HCT116 (cell line): ENCODE results near the gene LSM2. TPM values are rescaled to one million over a fixed set of nuclear protein-coding genes. Genes with fewer than 3 reads are reported as not detected.
A peak's percentile ranks its signal among the peaks of the same experiment; 100 is the strongest.

Source experiments
- ATAC-seq: fragments of 200-7000 bp; cut with Tn5 transposase; 2 replicates; pipeline ENCODE4 v1.9.1; 2020; ENCODE audit warnings: mild to moderate bottlenecking, moderate library complexity
- BruUV-seq: library from RNA; stranded (reverse); fragments of 400-500 nt; replicated peaks from 2 replicates; lab custom pipeline; 2021; lab: Mats Ljungman, UMichigan
- CTCF ChIA-PET: fragments of 300-600 bp; sonication (Branson Sonifier 250); formaldehyde crosslinking; loops from one replicate; lab custom pipeline; 2021; ENCODE audit warnings: antibody characterized with exemption; lab: Charles Lee
- POLR2A ChIA-PET: fragments of 300-600, 350-600 bp; sonication (Branson Sonifier 250); formaldehyde crosslinking; loops from one replicate; lab custom pipeline; 2021; ENCODE audit warnings: antibody characterized with exemption; lab: Charles Lee
- RAD21 ChIA-PET, 2 experiments: fragments of 300-600 bp; sonication (Branson Sonifier 250); formaldehyde crosslinking; loops; one replicate each; lab custom pipeline; 2023; ENCODE audit warnings: low total read pairs in 2 of 2; ENCODE audit not compliant: uncharacterized antibody in 2 of 2, unreplicated experiment in 2 of 2, low non-redundant PET in 1 of 2; lab: Charles Lee
- DNase-seq: peaks from one replicate; pipeline ENCODE4 v3.0.0-alpha.2; 2010; ENCODE audit warnings: low read depth, low spot score
- H2AFZ ChIP-seq: fragments of 200-600 bp; shearing (Covaris generic), sonication (generic); 2 replicates; pipeline ENCODE4 v1.6.1; 2017; ENCODE audit warnings: low read depth, mixed run types, mixed read lengths, antibody characterized with exemption, low read length; ENCODE audit not compliant: poor library complexity, severe bottlenecking
- H3K27ac ChIP-seq: 2 replicates; pipeline ENCODE4 v1.5.1; 2012; ENCODE audit warnings: low read depth, low read length
- H3K27me3 ChIP-seq: fragments of 200-600 bp; sonication (generic); 2 replicates; pipeline ENCODE4 v1.6.1; 2016; ENCODE audit warnings: mixed run types, low read length, mixed read lengths; ENCODE audit not compliant: insufficient read depth
- H3K36me3 ChIP-seq, 2 experiments: fragments of 200-500 bp in 1 of 2; fragments of 200-600 bp in 1 of 2; sonication (Bioruptor generic) in 1 of 2; sonication (generic) in 1 of 2; 2 replicates each; pipeline versions ENCODE4 v1.5.1 to v1.6.1; 2014 to 2016; ENCODE audit warnings: low read length in 2 of 2, inconsistent platforms in 1 of 2, mixed read lengths in 1 of 2, mixed run types in 1 of 2; ENCODE audit not compliant: insufficient read depth in 2 of 2, control insufficient read depth in 1 of 2
- H3K4me1 ChIP-seq, 2 experiments: fragments of 200-600 bp in 1 of 2; sonication (generic) in 1 of 2; 2 replicates each; pipeline versions ENCODE4 v1.5.1 to v1.6.1; 2012 to 2017; ENCODE audit warnings: low read length in 2 of 2, inconsistent platforms in 1 of 2, mild to moderate bottlenecking in 1 of 2, mixed read lengths in 1 of 2, mixed run types in 1 of 2, moderate library complexity in 1 of 2; ENCODE audit not compliant: insufficient read depth in 2 of 2, control insufficient read depth in 1 of 2
- H3K4me2 ChIP-seq: fragments of 200-600 bp; sonication (generic); 2 replicates; pipeline ENCODE4 v1.6.1; 2017; ENCODE audit warnings: mixed run types, low read length, mixed read lengths
- H3K4me3 ChIP-seq, 2 experiments: fragments of 200-600 bp in 1 of 2; sonication (generic) in 1 of 2; replicated peaks in 1 of 2; 2 replicates each; pipeline ENCODE4 v1.5.1; 2011 to 2016; ENCODE audit warnings: low read length in 2 of 2, control low read depth in 1 of 2, low read depth in 1 of 2, mild to moderate bottlenecking in 1 of 2, mixed read lengths in 1 of 2, mixed run types in 1 of 2
- H3K79me2 ChIP-seq: fragments of 200-600 bp; sonication (generic); 2 replicates; pipeline ENCODE4 v1.6.1; 2017; ENCODE audit warnings: mild to moderate bottlenecking, mixed run types, low read length, moderate library complexity, mixed read lengths; ENCODE audit not compliant: insufficient read depth
- H3K9ac ChIP-seq: fragments of 200-600 bp; sonication (generic); 2 replicates; pipeline ENCODE4 v1.6.1; 2016; ENCODE audit warnings: low read length, mixed read lengths
- H3K9me2 ChIP-seq: fragments of 200-600 bp; sonication (generic), shearing (Covaris generic); 2 replicates; pipeline ENCODE4 v1.6.1; 2017; ENCODE audit warnings: mixed run types, mild to moderate bottlenecking, moderate library complexity; ENCODE audit not compliant: insufficient read depth
- H3K9me3 ChIP-seq, 2 experiments: fragments of 200-500 bp in 1 of 2; fragments of 200-600 bp in 1 of 2; sonication (Bioruptor generic) in 1 of 2; sonication (generic) in 1 of 2; 2 replicates each; pipeline ENCODE4 v1.6.1; 2014 to 2017; ENCODE audit warnings: low read length in 2 of 2, mixed read lengths in 2 of 2, inconsistent platforms in 1 of 2, low read depth in 1 of 2, mild to moderate bottlenecking in 1 of 2, mixed run types in 1 of 2, moderate library complexity in 1 of 2; ENCODE audit not compliant: control insufficient read depth in 1 of 2, insufficient read depth in 1 of 2
- H4K20me1 ChIP-seq: fragments of 200-600 bp; sonication (generic), shearing (Covaris generic); 2 replicates; pipeline ENCODE4 v1.6.1; 2017; ENCODE audit warnings: mixed run types, mild to moderate bottlenecking, moderate library complexity; ENCODE audit not compliant: insufficient read depth
- ATF3 ChIP-seq: IDR thresholded peaks from 2 replicates; pipeline ENCODE4 v1.6.1; 2012
- EGR1 ChIP-seq: IDR thresholded peaks from 2 replicates; pipeline ENCODE4 v1.6.1; 2012; ENCODE audit warnings: low read depth
- FOSL1 ChIP-seq: IDR thresholded peaks from 2 replicates; pipeline ENCODE4 v1.6.1; 2012; ENCODE audit warnings: low read depth
- JUND ChIP-seq: IDR thresholded peaks from 2 replicates; pipeline ENCODE4 v1.6.1; 2012
- POLR2A ChIP-seq: IDR thresholded peaks from 2 replicates; pipeline ENCODE4 v1.7.0; 2011; ENCODE audit warnings: borderline replicate concordance; ENCODE audit not compliant: insufficient read depth, insufficient read length; ENCODE audit errors: extremely low read depth
- POLR2AphosphoS5 ChIP-seq: IDR thresholded peaks from 2 replicates; pipeline ENCODE4 v1.6.1; 2011; ENCODE audit warnings: mild to moderate bottlenecking, low read depth, low read length, moderate library complexity
- REST ChIP-seq: IDR thresholded peaks from 2 replicates; pipeline ENCODE4 v1.6.1; 2012; ENCODE audit warnings: low read depth
- SP1 ChIP-seq: IDR thresholded peaks from 2 replicates; pipeline ENCODE4 v1.6.1; 2012; ENCODE audit warnings: low read depth
- YY1 ChIP-seq: IDR thresholded peaks from 2 replicates; pipeline ENCODE4 v1.6.1; 2011; ENCODE audit warnings: low read length, low read depth, moderate library complexity, mild to moderate bottlenecking; ENCODE audit not compliant: insufficient replicate concordance; ENCODE audit errors: extremely low read depth
- intact Hi-C: fragments of 100-400 bp; cut with micrococcal nuclease; formaldehyde crosslinking; loops from 2 replicates; pipeline ENCODE4 v1.10.0; 2022
- total RNA-seq: library from RNA; stranded (reverse); gene quantifications from one replicate; pipeline ENCODE4 v1.2.1, GENCODE V29; 2021; ENCODE audit not compliant: unreplicated experiment
- TF ChIP-seq, protein P1 (sequence below), 3 experiments: fragments of 200-600 bp in 1 of 3; sonication (generic) in 1 of 3; IDR thresholded peaks in 2 of 3; conservative IDR thresholded peaks in 1 of 3; 2 replicates each; pipeline ENCODE4 v1.5.1; 2012 to 2017; ENCODE audit warnings: low read depth in 2 of 3, low read length in 2 of 3, antibody characterized with exemption in 1 of 3, borderline replicate concordance in 1 of 3, control low read depth in 1 of 3, mild to moderate bottlenecking in 1 of 3, mixed read lengths in 1 of 3, mixed run types in 1 of 3, moderate library complexity in 1 of 3; ENCODE audit not compliant: insufficient read depth in 1 of 3

The LSM2 gene
- total RNA-seq, 1 experiment from 2014 or later = 89.7 TPM

DNA sequence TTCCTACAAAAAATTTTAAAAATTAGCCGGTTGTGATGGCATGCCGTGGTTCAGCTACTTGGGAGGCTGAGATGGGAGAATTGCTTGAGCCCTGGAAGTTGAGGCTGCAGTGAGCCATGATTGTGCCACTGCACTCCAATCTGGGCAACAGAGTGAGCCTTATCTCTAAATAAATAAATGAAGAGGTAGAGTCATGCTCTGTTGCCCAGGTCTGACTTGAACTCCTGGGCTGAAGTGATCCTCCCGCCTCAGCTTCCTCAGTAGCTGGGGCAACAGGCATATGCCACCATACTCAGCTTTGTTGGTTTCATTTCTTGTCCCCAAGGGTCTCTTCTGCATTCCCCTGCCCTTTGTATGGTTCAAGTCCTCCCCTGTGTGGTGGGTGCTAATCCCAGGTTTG is 37.7 kb upstream of the LSM2 start:
- H4K20me1 ChIP-seq = peaks cover 7% of the 10 kb centered on the region; the same call in 1 of the 2 replicates
- peaks cover 0 to 14% of the 10 kb centered on the region in 2 experiments; a peak in 2 of 4 replicates for H3K4me1 ChIP-seq
- DNase-seq = no peak
- no peak overlapping the region for H3K9ac ChIP-seq
- no peaks in the 10 kb centered on the region for H3K9me2 ChIP-seq
- POLR2A ChIA-PET = interaction anchor here (1.5 to 3.1 kb wide), 3 partner anchors 8 to 18 kb away, joined by 5 to 13 read pairs (median 10); partner anchors contain the start of genes HSPA1B and NEU1
- H2AFZ ChIP-seq = no peak overlapping the region
- H3K4me3 ChIP-seq = no peak overlapping the region
- peaks cover 3 to 9% of the 10 kb centered on the region in 2 experiments; a peak in 3 of 4 replicates for H3K36me3 ChIP-seq
- TF ChIP-seq, protein P1, sequence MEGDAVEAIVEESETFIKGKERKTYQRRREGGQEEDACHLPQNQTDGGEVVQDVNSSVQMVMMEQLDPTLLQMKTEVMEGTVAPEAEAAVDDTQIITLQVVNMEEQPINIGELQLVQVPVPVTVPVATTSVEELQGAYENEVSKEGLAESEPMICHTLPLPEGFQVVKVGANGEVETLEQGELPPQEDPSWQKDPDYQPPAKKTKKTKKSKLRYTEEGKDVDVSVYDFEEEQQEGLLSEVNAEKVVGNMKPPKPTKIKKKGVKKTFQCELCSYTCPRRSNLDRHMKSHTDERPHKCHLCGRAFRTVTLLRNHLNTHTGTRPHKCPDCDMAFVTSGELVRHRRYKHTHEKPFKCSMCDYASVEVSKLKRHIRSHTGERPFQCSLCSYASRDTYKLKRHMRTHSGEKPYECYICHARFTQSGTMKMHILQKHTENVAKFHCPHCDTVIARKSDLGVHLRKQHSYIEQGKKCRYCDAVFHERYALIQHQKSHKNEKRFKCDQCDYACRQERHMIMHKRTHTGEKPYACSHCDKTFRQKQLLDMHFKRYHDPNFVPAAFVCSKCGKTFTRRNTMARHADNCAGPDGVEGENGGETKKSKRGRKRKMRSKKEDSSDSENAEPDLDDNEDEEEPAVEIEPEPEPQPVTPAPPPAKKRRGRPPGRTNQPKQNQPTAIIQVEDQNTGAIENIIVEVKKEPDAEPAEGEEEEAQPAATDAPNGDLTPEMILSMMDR (IDR thresholded peaks at IDR 0.05 in 2 of 3, conservative IDR thresholded peaks at IDR 0.05 in 1 of 3; ENCODE audit: borderline replicate concordance in 1 of 3, insufficient read depth in 1 of 3, low read depth in 2 of 3, low read length in 2 of 3) = no peak
- TF ChIP-seq POLR2AphosphoS5 (peak; percentile 18; the same call in 1 of the 2 replicates), YY1 (no peak), POLR2A (no peak), EGR1 (no peak)
- TF ChIP-seq, all 23 proteins: peak for 1
- ATAC-seq = no peak
- Histone ChIP-seq H3K4me2 (no peak overlapping the region), H3K27ac (no peak overlapping the region), H3K27me3 (no peaks in the 10 kb centered on the region), H3K79me2 (peaks cover 2% of the 10 kb centered on the region; the same call in 1 of the 2 replicates), H3K9me3 (no peaks in the 10 kb centered on the region)
- intact Hi-C loops = no loop called here
- no TSS peak for BruUV-seq
- ChIA-PET CTCF (no interaction called here), RAD21 (no interaction called here)

- Histone ChIP-seq H3K27ac (peak overlapping the region; percentile 25; the same call in 1 of the 2 replicates), H3K4me1 (peaks cover 5 to 24% of the 10 kb centered on the region in 2 experiments; a peak in 3 of 4 replicates), H3K4me2 (no peak overlapping the region), H3K9ac (no peak overlapping the region), H3K9me3 (no peaks in the 10 kb centered on the region), H3K36me3 (peaks cover 21 to 33% of the 10 kb centered on the region in 2 experiments; a peak in 3 of 4 replicates), H4K20me1 (peaks cover 25% of the 10 kb centered on the region), H3K4me3 (no peak overlapping the region), H3K27me3 (no peaks in the 10 kb centered on the region), H2AFZ (no peak overlapping the region), H3K9me2 (no peaks in the 10 kb centered on the region), H3K79me2 (peaks cover 26% of the 10 kb centered on the region)
- BruUV-seq = no TSS peak
- ChIA-PET RAD21 (no interaction called here), CTCF (no interaction called here), POLR2A (interaction anchor here (0.8 to 2.9 kb wide), 2 partner anchors 14 to 103 kb away, joined by 3 to 11 read pairs; partner anchors contain the start of genes HSPA1B and MSH5)
- intact Hi-C loops = no loop called here
- DNase-seq (no peak), ATAC-seq (peak; percentile 4)
- TF ChIP-seq POLR2A (no peak), JUND (no peak), YY1 (no peak), ATF3 (no peak), SP1 (no peak), FOSL1 (no peak), REST (no peak)
- TF ChIP-seq, protein P1 (IDR thresholded peaks at IDR 0.05 in 2 of 3, conservative IDR thresholded peaks at IDR 0.05 in 1 of 3; ENCODE audit: borderline replicate concordance in 1 of 3, insufficient read depth in 1 of 3, low read depth in 2 of 3, low read length in 2 of 3) = no peak
Measured at GRCh38 chr6:31842053-31842452, 35.3 kb upstream of the LSM2 start.
